HG03097 (cell line): ENCODE data around the gene MRPL20.
"Not testable (repeated sequence)": the region's sequence is repeated elsewhere in the genome, so short reads cannot be mapped to it uniquely, and the experiment has no call there.

Experiments used
- ATAC-seq: cut with Tn5 transposase; IDR thresholded peaks from one replicate; pipeline ENCODE4 v1.9.1; 2021; ENCODE audit not compliant: unreplicated experiment, low FRiP score

The MRPL20 gene

DNA sequence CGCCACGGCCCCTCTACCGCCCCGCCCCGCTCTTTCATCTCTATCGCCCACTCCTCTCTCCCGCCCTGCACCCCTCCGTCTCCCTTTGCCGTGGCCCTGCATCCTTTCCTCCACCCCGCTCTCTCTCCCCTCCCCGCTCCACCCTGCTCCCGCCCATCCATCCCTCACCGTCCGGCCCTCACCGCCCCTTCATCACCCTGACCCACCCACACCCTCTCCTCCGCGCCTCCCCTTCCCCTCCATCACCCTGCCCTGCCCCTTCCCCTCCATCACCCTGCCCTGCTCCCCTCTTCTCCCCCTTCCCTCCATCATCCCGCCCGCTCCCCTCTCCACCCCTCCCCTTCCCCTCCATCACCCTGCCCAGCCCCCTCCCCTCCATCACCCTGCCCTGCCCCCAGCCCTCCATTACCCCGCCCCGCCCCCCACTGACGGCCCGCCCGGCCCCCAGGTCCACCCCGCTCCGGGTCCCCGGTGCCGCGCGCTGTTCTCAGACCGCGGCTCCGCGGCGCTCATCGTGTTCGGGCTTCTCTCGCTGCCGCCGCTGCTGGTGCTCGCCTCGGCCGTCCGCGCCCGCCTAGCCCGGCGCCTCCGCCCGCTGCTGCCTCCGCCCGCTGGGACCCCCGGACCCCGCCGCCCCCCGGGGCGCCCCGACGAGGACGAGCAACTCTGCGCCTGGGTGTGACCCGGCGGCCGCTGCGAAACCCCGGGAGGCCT, 20.2 kb upstream of the MRPL20 start:
- no peak for ATAC-seq

DNA sequence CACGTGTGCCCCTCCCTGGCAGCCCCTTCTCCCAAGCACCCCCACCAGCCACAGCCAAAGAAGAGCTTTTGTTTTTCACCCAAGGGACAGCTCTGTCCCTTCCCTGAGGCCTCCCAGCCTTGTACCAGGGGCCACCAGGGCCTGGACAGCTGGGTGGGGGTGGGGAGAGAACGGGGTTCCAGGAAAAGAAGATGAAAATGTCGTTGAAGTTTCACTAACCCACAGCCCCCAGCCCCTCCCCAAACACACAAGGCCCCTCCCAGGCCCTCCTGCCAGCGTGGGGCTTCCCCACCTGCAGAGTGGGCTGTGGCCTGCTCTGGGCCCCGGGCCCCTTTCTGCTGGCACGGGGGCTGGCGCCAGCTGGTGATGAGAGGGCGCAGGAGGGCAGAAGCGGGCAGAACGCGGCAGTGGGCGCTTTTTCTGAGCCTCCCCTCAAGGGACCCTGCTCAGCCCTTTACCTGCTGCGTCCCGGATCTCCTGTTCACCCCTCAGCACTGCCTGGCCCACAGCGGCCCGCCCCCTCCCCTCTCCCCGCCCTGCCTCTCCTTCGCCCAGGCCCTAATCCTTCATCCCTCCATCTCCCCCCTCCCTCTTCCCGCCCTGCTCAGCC, 19.5 kb upstream of the MRPL20 start:
- ATAC-seq = no peak

DNA sequence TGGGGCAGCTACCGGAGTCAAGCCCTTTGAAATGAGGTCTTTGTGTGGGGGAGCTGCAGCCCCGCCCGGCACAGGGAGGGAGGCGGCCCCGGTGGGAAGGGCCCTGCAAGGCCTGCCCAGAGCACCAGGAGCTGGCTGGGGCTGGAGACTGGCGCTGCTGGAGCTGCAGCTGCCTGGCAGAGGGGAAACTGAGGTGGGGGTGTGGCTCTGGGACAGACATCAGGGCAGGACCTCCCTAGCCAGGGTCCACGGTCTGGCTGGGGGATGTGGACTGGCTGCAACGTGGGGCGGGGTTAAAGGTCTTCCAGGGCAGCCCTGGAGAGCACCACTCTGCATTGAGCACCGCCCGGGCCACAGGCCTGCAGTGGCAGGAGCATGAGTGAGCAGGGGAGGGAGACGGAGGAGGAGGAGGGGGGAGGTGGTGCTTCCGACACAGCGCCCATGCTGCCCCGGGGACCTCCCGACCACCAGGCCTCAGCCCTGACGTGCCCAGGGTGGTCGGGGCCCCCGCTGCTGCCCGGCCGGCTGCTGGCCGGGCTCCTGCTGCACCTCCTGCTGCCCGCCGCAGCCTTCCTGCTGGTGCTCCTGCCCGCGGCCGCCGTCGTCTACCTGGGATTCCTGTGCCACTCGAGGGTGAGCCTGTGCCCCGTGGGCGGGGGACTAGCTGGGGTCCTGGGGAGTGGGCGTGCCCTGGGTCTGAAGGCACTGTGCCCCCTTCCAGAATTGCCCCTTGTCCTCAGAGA, 18.8 kb upstream of the MRPL20 start:
- no peak for ATAC-seq

DNA sequence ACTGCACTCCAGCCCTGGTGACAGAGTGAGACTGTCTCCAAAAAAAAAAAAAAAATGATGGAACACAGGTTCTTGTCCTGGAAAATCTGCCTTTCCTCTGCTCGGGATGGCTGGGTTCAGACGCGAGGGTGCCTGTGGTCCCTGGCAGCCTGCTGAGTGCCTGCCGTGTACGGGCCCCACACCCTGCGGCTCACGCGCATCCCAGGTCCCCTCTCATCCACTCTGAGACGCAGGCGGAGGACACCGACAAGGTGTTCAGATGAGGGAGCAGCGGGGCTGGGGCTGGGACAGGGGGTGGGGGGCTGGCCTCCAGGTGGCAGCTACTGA, 18.3 kb upstream of the MRPL20 start:
- ATAC-seq = no peak

DNA sequence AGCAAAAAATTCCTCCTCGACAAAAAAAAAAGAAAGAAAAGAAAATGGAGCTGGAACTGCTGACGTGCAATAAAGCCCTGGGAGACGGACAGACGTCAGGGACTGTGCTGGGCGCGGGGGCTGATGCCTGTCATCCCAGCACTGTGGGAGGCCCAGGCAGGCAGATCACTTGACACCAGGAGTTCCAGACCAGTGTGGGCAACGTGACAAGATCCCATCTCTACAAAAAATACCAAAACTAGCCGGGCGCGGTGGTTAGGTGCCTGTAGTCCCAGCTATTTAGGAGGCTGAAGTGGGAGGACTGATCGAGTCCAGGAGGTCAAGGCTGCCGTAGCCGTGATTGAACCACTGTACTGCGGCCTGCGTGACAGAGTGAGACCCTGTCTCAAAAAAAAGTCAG, 17.6 kb upstream of the MRPL20 start:
- ATAC-seq = no peak

DNA sequence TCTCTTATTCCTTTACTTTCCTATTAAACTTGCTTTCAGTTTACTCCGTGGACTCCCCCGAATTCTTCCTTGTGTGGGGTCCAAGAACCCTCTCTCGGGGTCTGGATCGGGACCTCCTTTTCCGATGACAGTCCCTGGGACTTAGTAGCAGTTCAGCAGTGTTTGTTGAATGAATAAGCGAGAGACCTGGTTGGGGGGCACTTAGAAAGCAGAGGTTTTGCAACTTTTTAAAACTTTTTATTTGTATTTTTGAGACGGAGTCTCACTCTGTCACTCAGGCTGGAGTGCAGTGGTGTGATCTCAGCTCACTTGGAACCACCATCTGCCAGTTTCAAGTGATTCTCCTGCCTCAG, 16.1 kb upstream of the MRPL20 start:
- no peak for ATAC-seq

DNA sequence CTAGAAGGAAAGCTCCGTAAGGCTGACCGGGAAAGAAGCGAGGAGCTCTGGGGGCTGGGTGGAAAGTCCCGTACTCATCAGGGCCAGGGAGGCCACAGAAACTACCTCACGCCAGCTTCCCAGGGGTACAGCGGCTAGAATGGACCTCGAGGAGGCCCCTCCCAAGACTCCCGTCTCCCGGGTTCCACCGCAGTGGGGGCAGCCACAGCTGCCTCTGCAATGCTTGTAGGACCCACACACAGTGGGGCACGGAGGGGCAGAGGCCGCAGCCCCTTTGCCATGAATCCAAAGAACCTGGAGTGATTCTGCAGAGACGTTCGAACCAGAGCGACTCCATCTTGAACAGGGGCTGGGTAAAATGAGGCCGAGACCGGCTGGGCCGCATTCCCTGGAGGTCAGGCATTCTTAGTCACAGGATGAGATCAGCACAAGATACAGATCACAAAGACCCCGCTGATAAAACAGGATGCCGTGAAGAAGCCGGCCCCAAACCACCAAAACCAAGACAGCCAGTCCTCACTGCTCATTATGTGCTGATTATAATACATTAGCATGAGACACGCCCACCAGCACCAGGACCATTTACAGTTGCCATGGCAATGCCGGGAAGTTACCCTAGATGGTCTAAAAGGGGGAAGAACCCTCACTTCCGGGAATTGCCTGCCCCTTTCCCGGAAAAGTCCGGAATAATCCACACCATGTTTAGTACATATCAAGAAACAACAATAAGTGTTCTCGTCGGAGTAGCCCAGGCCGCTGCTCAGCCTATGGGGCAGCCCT, 15.6 kb upstream of the MRPL20 start:
- ATAC-seq = no peak

DNA sequence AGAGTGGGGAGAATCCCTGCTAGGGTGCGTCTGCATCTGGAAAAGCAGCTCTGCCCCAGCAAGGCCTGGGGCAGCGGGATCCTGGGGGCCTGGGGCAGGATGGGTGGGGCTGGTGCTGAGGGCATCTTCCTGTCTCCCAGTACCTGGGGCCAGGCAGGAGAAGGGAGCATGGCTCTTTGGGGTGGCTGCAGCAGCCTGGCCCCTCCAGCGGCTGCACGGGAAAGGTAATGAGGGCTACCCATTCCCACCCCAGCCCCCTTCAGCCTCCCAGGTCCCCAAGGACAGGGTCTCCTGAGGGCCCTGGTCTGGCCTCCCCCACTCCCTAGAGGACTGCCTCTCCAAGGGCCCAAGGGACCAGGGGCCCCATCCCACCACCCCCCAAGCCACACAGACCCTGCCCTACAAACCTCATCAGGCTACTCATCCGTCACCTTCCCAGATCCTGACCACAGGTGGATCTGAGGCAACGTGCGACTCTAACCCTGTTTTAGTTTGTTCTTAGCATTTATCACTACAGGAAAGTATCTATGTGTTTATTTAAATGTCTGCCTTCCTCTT, 14.9 kb upstream of the MRPL20 start:
- ATAC-seq = no peak

DNA sequence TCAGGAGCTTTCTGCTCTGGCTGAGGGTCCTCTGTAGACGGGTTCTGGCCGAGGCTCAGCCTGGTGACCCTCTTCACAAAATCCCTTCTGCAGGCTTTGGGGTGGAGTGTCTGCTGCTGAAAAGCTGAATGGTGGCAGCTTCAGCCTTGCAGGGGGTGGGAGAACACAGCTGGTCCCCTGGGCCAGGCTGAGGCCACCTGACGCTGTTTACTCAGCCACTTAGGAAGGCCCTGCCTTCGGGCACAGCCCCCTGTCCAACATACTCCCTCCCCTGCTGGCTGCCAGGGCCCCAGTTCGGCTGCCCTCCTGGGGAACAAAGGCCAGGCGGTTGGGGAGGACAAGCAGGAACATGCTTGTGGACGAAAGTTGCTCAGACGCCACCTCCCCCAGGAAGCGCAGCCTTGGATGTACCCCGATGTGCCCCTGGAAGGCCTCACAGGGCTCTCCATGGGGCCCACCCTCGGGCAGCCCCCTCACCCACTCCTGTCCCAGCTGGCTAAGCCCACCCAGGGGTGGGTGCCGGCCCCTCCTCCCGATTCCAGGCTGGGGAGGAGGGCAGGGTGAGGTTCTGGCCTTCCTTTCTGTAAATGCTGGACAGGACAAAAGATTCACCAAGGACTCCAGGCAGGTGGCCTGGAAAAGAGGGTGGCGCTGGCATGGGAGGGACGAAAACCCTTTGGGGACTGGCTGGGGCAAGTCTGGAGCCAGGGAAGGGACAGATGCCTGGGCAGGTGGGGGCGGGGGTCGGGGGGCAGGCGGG, 14.2 kb upstream of the MRPL20 start, which contains the start of gene ANKRD65:
TSS of gene ANKRD65 (minus strand) at position 130 of the 760 bp plus-strand sequence. CDS start 271 bp downstream, outside the sequence.
- no peak for ATAC-seq

DNA sequence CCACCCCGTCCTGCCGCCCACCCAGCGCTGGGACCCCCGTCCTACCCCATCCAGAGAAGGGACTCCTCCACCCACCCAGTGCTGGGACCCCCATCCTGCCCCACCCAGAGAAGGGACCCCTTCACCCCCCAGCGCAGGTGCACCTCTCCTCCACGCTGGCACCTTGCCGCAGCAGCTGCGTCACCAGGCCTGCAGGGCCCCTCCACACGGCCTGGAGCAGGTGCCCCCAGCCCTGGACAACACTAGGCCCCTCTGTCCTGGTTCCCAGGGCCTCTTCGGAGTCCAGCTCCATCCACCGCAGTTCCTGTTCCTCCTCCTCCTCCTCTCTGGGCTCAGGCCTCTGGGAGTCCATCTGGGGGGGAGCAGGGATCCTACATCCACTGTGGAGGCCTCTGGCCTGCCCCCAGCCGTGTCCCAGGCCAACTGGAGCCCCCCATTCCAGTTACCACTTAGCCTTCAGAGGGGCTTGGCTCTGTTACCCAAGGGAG, 13.6 kb upstream of the MRPL20 start:
- ATAC-seq = no peak

DNA sequence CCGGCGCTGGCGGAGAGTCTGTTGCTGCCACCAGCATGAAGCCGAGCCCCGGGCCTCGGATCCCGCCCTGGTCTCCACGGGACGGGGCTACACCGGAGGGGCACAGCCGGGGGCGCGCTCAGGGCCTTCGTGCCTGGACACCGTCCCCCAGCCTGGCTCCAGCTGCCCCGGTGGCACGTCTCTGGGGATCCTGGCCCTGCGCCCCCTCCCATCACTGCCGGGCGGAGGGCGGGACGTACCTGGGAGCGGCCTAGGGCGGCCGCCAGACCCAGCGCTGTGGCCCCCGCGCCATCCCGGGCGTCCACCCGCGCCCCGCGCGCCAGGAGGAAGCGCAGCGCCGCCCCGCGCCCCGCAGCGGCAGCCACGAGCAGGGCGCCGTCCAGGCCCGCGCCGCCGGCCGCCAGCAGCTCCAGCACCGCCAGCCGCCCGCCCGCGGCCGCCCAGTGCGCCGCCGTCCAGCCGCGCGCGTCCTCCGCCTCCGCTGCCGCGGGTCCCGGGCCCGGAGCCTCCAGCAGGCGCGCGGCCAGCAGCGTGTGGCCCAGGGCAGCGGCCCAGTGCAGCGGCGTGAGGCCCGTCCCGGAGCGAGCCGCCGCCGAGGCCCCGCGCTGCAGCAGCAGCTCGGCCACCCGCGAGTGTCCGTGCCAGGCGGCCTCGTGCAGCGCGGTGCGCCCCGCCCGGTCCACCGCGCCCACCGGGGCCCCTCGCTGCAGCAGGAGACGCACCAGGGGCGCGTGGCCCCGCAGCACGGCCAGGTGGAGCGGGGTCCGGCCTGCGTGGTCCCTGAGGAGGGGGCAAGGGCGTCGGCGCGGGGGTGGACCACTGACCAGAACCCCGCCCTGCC, 12.9 kb upstream of the MRPL20 start:
- ATAC-seq = no peak

DNA sequence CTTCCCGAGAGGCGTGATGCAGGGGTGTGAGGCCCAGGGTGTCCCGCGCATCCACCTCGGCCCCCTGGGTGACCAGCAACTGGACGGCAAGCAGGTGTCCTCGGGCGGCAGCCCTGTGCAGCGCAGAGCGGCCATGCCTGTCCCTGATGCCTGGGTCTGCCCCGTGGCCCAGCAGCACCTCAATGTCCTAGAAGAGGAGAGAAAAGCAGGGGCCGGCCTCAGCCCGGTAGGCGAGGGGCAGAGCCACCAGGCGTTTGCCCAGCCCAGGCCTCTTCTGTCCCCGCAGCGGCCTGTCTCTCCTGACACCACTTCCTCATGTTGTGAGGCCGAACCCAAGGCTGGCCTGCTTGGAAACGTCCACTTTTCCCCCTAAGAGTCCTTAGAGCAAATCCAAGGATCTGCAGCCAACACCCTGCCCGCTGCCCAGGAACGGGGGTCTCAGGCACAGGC, 12.3 kb upstream of the MRPL20 start:
- no peak for ATAC-seq

DNA sequence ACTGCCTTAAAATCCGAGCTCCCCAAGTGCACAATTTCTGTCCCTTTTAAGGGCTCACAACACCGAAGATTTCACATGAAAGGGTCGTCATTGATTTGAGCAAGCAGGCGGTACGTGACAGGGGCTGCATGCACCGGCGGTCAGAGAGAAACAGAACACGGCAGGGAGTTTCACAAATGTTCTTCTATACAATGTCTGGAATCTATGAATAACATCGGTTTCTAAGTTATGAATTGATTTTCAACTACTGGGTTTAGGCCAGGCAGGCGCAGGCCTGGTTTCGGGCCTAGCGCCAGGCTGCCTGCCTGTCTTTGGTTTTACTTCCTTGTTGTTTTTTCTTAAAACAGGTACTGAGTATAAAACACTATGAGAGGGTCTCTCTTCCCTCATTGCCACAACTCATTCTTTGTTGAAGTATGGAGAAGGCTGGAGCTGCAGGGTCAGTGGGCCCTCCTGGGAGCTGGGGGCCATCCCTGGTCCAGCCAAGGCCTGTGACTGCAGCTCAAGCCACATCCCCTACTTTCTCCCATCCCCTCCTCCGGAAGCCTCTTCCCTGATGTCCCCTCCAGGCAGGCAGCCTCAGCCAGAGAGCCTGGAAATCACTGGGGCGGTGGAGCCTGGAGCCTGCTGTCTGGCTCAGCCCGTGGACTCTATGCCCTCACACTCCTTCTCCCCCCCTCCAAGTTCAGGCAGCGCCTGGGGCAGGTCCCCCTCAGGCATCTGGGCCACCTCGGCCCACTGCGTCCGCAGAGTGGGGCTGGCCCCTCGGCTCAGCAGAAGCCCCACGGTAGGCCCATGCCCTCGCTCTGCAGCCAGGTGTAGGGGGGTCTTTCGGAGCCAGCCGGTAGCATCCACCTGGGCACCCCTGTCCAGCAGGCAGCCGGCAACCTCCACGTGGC, 11.6 kb upstream of the MRPL20 start:
- no peak for ATAC-seq

DNA sequence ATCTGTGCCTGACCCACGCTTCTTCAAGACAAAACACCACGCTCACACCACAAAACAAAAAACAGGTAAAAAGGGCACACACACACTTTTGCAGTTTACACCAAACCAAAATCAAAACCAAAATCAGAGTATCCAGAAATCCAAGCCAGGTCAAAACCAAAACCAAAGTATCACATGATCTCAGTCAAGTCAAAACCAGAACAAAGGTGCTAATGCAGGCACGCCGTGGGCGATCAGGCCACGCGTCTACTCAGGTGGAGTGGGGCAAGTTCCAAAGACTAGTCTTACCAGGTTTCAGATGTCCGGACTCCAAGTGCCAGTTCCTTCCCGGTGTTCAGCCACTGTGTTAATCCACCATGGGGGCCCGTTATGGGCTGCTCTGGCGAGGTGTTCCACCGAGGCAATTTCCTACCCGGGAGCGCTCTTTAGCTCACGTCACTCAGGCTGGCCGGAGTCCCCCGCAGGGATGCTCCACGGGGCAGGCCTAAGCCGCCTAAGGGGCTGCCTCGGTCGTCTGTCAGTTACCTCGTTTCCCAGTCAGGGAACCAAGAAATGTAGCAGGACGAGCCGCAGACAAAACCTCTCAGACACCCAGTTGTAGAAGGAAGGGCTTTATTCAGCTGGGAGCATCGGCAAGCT, 10.9 kb upstream of the MRPL20 start:
- ATAC-seq = not testable (repeated sequence)

DNA sequence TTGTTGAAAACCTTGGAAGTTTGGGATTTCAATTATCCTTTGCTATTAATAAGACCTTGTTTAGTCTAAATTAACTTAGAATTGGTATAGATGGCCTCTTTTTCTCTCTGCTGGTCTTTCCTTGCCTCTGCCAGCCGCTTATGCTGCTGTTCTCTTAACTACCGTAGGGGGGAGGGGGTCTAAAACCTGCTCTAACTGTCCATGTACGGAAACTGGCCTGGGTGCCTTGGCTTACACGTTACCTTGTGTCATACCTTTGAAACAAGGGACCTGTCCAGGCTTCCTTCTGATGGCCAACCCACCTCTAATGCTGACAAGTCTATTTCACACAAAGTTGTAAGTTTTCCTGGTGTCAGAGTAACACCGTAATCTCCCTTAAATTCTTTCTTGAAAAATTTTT, 10.3 kb upstream of the MRPL20 start:
- ATAC-seq = not testable (repeated sequence)

DNA sequence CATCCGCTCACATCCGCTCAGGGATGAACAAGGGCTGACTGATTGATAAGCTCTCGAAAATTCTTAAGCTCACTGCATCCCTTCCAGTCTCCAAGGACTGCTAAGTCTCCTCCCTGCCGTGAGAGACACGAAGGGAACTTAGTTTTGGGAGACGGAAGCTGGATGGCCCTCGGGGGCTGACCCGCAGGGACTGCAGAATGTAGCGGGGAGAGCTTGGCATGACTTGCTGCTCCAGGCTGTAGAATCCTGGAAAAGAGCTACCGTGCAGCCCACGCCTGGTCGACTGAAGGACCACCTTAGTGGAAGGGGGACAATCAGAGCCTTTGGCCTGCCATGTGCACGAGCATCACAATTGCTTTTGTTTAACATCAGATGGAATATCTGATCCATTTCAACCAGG, 8.7 kb upstream of the MRPL20 start:
- ATAC-seq = no peak

DNA sequence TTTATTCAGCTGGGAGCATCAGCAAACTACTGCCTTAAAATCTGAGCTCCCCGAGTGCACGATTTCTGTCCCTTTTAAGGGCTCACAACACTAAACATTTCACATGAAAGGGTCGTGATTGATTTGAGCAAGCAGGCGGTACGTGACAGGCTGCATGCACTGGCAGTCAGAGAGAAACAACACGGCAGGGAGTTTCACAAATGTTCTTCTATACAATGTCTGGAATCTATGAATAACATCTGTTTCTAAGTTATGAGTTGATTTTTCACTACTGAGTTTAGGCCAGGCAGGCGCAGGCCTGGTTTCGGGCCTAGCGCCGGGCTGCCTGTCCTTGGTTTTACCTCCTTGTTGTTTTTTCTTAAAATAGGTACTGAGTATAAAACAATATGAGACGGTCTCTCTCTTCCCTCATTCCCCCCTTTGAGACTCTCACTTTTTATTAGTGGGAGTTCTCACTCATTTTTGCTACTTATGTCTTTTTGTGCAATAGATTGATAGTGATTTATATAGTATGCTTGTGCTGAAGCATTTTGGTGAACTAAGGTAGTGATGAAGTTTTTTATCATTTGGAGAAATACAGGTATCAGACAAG, 5.3 kb upstream of the MRPL20 start:
- ATAC-seq = not testable (repeated sequence)
